ENCODE measurements around the gene CSNK1D. TPM values are rescaled to one million over a fixed set of nuclear protein-coding genes. Genes with fewer than 3 reads are reported as not detected.

Gene CSNK1D
- total RNA-seq, 1 experiment from 2014 or later = 137 TPM

GRCh38 chr17:82216301-82217119 is 57.0 kb downstream of the CSNK1D start:
- no peaks in the 10 kb centered on the region for H3K36me3 Mint-ChIP-seq (ENCODE audit: insufficient read depth in 1 of 3, low read depth in 3 of 3)
- no peak overlapping the region for H3K4me2 ChIP-seq (ENCODE audit: insufficient read depth, insufficient read length, low read length)
- H2BK20ac ChIP-seq (ENCODE audit: low read depth, low read length, poor library complexity, severe bottlenecking) = no peak overlapping the region
- H2AFZ ChIP-seq (ENCODE audit: low read length) = no peak overlapping the region
- H3K79me1 ChIP-seq (ENCODE audit: insufficient read depth, low read depth, low read length, poor library complexity, severe bottlenecking) = no peaks in the 10 kb centered on the region
- H4K8ac ChIP-seq (replicated peaks; ENCODE audit: insufficient read length, low read depth, low read length) = no peak overlapping the region
- no peaks in the 10 kb centered on the region for H3K79me2 ChIP-seq (ENCODE audit: insufficient read depth, low read length)
- no peaks in the 10 kb centered on the region; a peak in 1 of 5 replicates for H3K9me3 Mint-ChIP-seq
- no peak overlapping the region for H3K4ac ChIP-seq (ENCODE audit: low read depth, low read length)
- peaks cover 4% of the 10 kb centered on the region for H3K27me3 ChIP-seq (ENCODE audit: insufficient read depth, low read length)
- H3K4me1 ChIP-seq (ENCODE audit: insufficient read depth, low read length) = no peaks in the 10 kb centered on the region
- H3K23ac ChIP-seq (ENCODE audit: insufficient read length, low read depth, low read length) = no peak overlapping the region
- no peak overlapping the region for H3K56ac ChIP-seq (ENCODE audit: insufficient read length, low read depth, low read length)
- no peak overlapping the region for H3T11ph ChIP-seq (ENCODE audit: low read length)
- WGBS (ENCODE audit: extremely low coverage, insufficient read length, low lambda C conversion rate) = no CpG with 5 or more reads among the region's 17 CpGs
- no peak overlapping the region for H4K5ac ChIP-seq (ENCODE audit: insufficient read length, low read depth, low read length)
- no peak overlapping the region for H3K27ac Mint-ChIP-seq
- H2BK5ac ChIP-seq (ENCODE audit: insufficient read length, low read length) = no peak overlapping the region
- no peak overlapping the region for H2AK5ac ChIP-seq (ENCODE audit: insufficient read length, low read length)
- H2BK12ac ChIP-seq (ENCODE audit: insufficient read length, low read depth, low read length) = no peak overlapping the region
- H3K14ac ChIP-seq (ENCODE audit: insufficient read depth, low read length) = no peak overlapping the region
- peaks cover 3 to 5% of the 10 kb centered on the region in 2 experiments for H3K4me1 Mint-ChIP-seq
- no peaks in the 10 kb centered on the region for H4K20me1 ChIP-seq (ENCODE audit: control insufficient read depth, insufficient read depth, insufficient read length)
- H3K27ac ChIP-seq (ENCODE audit: insufficient read length, low read depth, low read length) = no peak overlapping the region
- no peak for TF ChIP-seq CTCF (conservative IDR thresholded peaks at IDR 0.05)
- H3K9ac ChIP-seq (ENCODE audit: extremely low read depth, insufficient read length, low read length) = no peak overlapping the region
- no peak overlapping the region for H2BK120ac ChIP-seq (ENCODE audit: low read depth, low read length, poor library complexity, severe bottlenecking)
- H3K23me2 ChIP-seq (ENCODE audit: insufficient read length, low read depth, low read length, poor library complexity, severe bottlenecking) = peaks cover 7% of the 10 kb centered on the region
- peaks cover 41% of the 10 kb centered on the region for H3K27me3 Mint-ChIP-seq (ENCODE audit: low read depth)
- no peak overlapping the region for H2BK15ac ChIP-seq (ENCODE audit: low read depth, low read length)
- no peak overlapping the region for H4K91ac ChIP-seq (ENCODE audit: insufficient read length, low read depth, low read length)
- no peak overlapping the region for H3K4me3 Mint-ChIP-seq
- no peak for DNase-seq
- H3K9me3 ChIP-seq (ENCODE audit: control insufficient read depth, low read depth, low read length) = no peaks in the 10 kb centered on the region
- H3K18ac ChIP-seq (ENCODE audit: insufficient read length, low read depth, low read length) = no peak overlapping the region

Data from H9 (cell line).